Nephron (organoid): ENCODE data around the gene DPF3.
A peak's percentile ranks its signal among the peaks of the same experiment; 100 is the strongest.

Source experiments
- H3K27ac Mint-ChIP-seq, 3 experiments: 2 replicates each; pipeline ENCODE4 v1.8.0; 2020; ENCODE audit warnings: mixed read lengths in 3 of 3, mild to moderate bottlenecking in 2 of 3, moderate library complexity in 1 of 3
- H3K27me3 Mint-ChIP-seq: 2 replicates; pipeline ENCODE4 v1.8.0; 2021; ENCODE audit warnings: low read depth, mild to moderate bottlenecking, moderate library complexity, mixed read lengths
- H3K36me3 Mint-ChIP-seq: 2 replicates; pipeline ENCODE4 v1.8.0; 2020; ENCODE audit warnings: low read depth, mixed read lengths
- H3K4me1 Mint-ChIP-seq: 2 replicates; pipeline ENCODE4 v1.8.0; 2020; ENCODE audit warnings: mixed read lengths
- H3K4me3 Mint-ChIP-seq, 3 experiments: 2 replicates each; pipeline ENCODE4 v1.8.0; 2020; ENCODE audit warnings: mild to moderate bottlenecking in 3 of 3, mixed read lengths in 3 of 3, moderate library complexity in 2 of 3
- H3K9me3 Mint-ChIP-seq: 2 replicates; pipeline ENCODE4 v1.8.0; 2020; ENCODE audit warnings: mixed read lengths
- CTCF ChIP-seq, 3 experiments: fragments of 200-600 bp; sonication (generic); IDR thresholded peaks; one replicate each; pipeline ENCODE4 v1.5.0; 2021; ENCODE audit warnings: antibody characterized with exemption in 3 of 3; ENCODE audit not compliant: unreplicated experiment in 3 of 3

DPF3 gene

GRCh38 chr14:72782817-72783216 is 111.1 kb downstream of the DPF3 start:
- Mint-ChIP-seq H3K36me3 (no peaks in the 10 kb centered on the region), H3K27ac (peak overlapping the region in 1 of 3 experiments; percentile 17), H3K4me3 (no peak overlapping the region), H3K27me3 (peaks cover 2% of the 10 kb centered on the region), H3K9me3 (no peaks in the 10 kb centered on the region), H3K4me1 (peaks cover 4% of the 10 kb centered on the region)
- no peak for TF ChIP-seq CTCF (IDR thresholded peaks at IDR 0.05; ENCODE audit: unreplicated experiment in 3 of 3)

- H3K27ac Mint-ChIP-seq, result no peak overlapping the region
- peaks cover 10% of the 10 kb centered on the region for H3K4me1 Mint-ChIP-seq
- H3K36me3 Mint-ChIP-seq, result no peaks in the 10 kb centered on the region
- H3K9me3 Mint-ChIP-seq, result no peaks in the 10 kb centered on the region
- no peak overlapping the region for H3K4me3 Mint-ChIP-seq
- peaks cover 4% of the 10 kb centered on the region for H3K27me3 Mint-ChIP-seq
- no peak for TF ChIP-seq CTCF (IDR thresholded peaks at IDR 0.05; ENCODE audit: unreplicated experiment in 3 of 3)
Measured at GRCh38 chr14:72781561-72782508, 112.1 kb downstream of the DPF3 start.

DNA sequence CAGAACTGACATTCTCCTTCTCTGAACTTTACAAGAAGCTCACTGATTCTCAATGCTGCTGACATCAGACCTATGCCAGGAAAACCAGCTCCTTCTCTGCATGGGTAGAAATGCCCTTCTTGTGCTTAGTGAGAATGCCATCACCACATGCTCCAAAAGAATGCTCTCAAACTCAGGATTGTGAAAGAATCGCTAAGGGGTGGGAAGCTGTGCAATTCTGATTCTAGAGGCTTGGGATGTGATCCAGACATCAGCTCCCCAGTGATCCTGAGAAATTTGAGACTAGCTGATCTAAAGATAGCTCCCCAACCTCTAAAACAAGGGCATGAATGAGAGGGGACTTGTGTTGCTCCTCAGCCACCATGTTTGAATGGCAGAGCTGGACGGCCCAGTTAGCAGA is 113.2 kb downstream of the DPF3 start:
- Mint-ChIP-seq H3K4me1 (peaks cover 18% of the 10 kb centered on the region), H3K27me3 (peaks cover 4% of the 10 kb centered on the region)

GRCh38 chr14:72779679-72780078 is 114.2 kb downstream of the DPF3 start:
- Mint-ChIP-seq H3K27me3 (peaks cover 4% of the 10 kb centered on the region), H3K9me3 (peaks cover 2% of the 10 kb centered on the region), H3K4me3 (no peak overlapping the region), H3K36me3 (no peaks in the 10 kb centered on the region), H3K27ac (no peak overlapping the region), H3K4me1 (peaks cover 29% of the 10 kb centered on the region)
- TF ChIP-seq CTCF (IDR thresholded peaks at IDR 0.05; ENCODE audit: unreplicated experiment in 3 of 3), result no peak

More for the DNA sequence above, 113.2 kb downstream of the DPF3 start:
- Mint-ChIP-seq H3K36me3 (no peaks in the 10 kb centered on the region), H3K27ac (no peak overlapping the region), H3K4me3 (no peak overlapping the region), H3K9me3 (peaks cover 1% of the 10 kb centered on the region)
- no peak for TF ChIP-seq CTCF (IDR thresholded peaks at IDR 0.05; ENCODE audit: unreplicated experiment in 3 of 3)

- peaks cover 33% of the 10 kb centered on the region for H3K4me1 Mint-ChIP-seq
- TF ChIP-seq CTCF (IDR thresholded peaks at IDR 0.05; ENCODE audit: unreplicated experiment in 3 of 3), result no peak
- H3K27ac Mint-ChIP-seq, result peak overlapping the region in 1 of 3 experiments; percentile 75
- H3K9me3 Mint-ChIP-seq, result peaks cover 2% of the 10 kb centered on the region
- H3K27me3 Mint-ChIP-seq, result peaks cover 4% of the 10 kb centered on the region
- no peaks in the 10 kb centered on the region for H3K36me3 Mint-ChIP-seq
- H3K4me3 Mint-ChIP-seq, result no peak overlapping the region
Measured at GRCh38 chr14:72777636-72778035, 116.3 kb downstream of the DPF3 start.
